GM18907 (cell line): ENCODE results near the gene EPB41L1.

ENCODE experiments used
- ATAC-seq: cut with Tn5 transposase; IDR thresholded peaks from one replicate; pipeline ENCODE4 v1.9.1; 2021; ENCODE audit warnings: mild to moderate bottlenecking, moderate library complexity; ENCODE audit not compliant: unreplicated experiment

Gene EPB41L1

DNA sequence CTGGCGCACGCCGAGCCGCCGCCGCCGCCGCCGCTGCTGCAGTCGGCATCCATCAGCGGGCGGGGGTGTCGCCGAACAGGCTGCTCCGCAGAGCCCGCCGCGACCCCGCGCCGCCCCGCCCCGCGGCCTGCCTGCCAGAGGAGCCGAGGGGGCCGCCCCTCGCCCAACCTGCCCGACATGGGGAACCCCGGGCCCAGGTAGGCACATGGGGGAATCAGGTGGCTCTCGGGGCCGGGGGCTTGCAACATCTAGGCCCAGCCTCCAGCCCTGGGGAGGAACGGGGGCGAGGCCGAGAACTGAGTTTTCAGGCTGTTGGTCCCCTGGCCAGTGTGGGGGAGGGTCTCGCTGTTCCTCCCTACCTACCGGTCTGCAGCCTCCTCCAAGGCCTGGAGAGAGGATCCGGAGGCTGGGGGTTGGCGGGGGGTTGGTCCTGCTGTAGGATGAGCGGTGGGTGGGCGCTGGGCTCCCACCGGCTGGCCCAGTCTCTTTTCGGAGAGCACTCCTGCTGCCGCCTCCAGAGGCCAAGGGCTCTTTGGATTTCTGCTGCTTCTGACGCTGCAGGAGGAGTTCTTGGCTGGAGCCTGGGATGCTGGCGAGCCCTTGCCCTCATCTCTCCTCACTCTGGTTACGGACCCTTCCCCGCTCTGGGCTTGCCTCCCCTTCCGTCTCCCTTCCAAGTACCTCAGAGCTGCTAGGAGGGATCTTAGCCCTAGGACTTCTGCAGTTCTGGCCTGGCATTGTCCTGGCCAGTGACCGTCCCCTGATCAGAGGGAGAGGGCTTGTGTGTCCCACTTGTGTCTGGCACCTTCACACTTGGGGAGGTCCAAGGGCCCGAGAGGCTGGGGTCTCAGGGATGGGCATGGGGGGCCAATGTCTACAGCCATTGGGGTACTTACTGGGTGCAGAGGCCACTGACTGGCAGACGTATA lies at the start of gene EPB41L1:
EPB41L1 (plus strand) TSS at position 41 of the 929 bp plus-strand sequence. CDS start 19,038 bp downstream, outside the sequence.
- ATAC-seq = no peak

DNA sequence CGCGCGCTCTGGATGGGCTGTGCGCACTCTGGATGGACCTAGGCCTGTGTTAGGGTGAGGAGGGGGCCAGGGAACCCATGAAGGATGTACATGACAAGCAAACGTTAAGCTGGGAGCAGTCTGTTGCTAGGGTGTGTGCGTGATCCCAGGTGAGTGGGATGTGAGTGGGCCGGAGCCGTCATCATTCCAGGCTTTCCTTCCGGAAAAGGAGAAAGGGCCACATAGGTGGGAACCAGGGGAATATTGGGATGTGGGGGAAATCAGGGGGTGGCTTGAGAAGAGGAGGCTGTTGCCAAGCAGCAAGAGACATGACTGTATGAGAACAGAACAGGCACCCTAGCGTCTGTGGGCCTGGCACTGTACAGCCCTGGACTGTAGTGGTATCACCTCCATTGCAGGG lies 49.7 kb upstream of the EPB41L1 start:
- ATAC-seq = no peak

DNA sequence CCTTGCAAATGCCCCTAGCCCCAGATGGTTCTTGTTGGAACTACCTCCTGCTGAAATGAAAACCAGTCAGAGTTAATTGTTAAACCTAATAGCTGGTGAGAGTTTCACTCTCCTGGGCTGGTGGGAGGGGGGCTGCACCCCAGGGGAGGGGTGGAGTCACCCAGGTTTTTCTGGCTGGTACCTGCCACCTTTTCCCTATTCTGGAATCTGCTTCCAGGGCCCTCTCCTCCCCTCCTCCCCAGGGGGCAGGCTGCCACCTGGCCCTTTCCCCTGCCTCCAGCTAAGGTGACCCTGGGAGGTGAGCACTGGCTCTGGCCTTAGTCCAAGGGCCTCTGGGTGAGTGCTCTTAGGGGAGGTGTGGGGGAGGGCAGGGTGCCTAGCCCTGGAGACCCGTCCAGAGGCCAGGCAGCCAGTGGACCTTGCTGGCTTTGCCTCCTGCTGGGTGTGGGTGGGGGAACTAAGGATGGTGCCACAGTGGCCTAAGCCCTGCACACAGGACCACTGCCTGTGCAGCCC lies 48.8 kb upstream of the EPB41L1 start:
- no peak for ATAC-seq

DNA sequence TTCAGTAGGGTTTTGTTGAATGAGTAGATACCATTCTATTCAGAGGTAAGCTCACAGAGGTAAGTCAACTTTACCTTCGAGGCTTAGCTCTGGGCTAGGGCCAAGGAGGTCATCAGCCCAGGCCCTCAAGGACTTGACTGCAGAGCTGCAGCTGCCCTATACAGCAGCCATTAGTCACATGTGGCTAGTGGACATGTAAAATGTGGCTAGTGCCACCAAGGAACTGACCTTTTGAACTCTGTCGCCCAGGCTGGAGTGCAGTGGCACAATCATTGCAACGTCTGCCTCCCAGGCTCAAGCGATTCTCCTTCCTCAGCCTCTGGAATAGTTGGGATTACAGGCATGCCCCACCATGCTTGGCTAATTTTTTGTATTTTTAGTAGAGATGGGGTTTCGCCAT lies 47.9 kb upstream of the EPB41L1 start:
- ATAC-seq = no peak

DNA sequence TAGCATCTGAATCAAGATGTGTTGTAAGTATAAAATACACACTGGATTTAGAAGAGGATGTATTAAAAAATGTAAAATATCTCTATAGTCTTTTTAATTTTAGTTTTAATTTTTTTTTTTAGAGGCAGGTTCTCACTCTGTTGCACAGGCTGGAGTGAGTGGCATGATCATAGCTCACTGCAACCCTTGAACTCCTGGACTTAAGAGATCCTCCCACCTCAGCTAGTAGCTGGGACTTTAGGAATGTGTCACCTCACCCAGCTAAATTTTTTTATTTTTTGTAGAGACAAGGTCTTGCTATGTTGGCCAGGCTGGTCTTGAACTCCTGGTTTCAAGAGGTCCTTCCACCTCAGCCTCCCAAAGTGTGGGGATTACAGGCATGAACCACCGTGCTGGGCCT lies 46.7 kb upstream of the EPB41L1 start:
- no peak for ATAC-seq

DNA sequence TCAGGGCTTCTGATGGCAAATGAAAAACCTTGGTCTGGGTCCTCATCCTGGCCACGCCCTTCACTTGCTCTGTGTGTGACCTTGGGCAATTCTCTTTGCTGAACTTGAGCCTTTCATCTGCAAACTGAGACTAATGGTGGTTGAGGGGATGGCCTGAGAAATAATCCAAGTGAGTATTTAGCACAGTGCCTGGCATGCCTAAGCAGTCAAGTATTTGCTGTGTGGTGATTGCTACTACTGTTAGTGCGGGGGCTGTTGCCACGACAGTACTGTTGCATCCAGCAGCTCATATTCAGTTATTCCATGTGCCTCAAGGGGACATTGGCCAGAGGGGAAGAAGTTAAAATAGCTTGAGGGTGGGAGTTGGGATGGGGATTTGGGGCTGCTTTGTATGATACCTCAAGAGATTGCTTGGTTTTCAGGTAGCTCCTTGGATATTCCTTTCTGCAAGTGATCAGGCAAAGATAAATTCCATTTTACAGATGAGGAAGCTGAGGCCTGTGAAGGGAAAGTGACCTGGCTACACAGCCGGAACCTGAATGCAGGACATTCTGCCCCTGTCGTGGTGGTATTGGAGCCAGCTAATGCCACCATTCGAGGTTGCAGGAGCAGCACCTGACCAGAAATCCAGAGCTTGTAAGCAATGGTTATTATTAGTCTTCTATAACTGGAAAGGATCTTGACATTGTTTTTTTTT lies 45.1 kb upstream of the EPB41L1 start:
- no peak for ATAC-seq

DNA sequence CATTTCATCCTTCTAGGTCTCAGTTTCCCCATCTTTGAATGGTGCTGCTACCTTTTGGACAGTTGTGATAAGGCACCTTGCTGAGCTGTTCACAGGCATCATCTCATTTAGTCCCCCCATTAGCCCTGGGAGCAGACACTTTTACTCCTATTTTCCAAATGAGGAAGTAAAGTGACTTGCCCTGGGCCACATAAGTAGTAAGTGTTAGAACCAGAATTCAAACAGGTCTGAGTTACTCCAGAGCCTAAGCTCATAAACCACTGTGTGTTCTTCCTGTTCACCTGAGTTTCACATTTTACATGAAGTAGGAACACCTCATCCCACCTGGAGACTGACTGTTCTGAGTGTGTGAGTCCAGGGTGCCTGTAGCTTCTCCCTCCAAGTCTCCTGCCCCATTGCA lies 43.5 kb upstream of the EPB41L1 start:
- no peak for ATAC-seq

DNA sequence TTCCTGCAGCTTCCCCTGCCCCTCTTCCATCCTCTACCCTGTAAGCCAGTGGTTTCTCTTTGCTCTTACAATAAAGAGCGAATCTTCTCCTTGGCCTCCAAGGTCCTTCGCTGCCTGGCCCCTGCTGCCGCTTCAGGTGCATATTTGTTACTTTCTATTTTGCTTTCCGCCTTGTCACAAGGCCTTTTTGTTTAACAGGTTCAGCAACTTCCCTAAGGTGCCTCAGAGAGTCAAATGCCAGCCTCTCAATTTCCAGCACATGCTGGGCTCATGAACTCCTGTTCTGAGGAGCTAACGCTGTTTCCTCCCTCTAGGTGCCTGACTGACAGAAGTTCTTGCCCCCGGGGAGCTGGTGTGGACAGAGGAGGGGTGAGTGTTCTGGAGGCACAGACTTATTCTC lies 42.4 kb upstream of the EPB41L1 start:
- ATAC-seq = no peak

DNA sequence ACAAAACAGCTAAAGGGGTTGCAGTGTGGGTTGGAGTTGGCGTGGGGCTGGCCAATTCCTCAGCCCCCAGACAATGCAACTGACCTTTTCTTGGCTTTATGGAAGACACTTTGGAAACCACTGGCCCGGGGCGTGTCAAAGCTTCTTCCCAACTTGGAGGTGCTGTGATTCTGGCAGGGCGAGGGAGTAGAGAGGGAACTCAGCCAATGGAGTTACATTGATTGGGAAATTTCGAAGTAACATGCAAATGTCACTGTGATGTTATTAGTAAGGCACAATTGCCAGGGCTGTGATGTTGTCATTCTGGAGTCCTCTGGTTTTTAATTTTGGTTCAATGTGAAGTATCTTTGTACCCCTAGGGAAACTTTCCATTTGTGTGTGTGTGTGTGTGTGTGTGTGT lies 41.5 kb upstream of the EPB41L1 start:
- ATAC-seq = no peak

DNA sequence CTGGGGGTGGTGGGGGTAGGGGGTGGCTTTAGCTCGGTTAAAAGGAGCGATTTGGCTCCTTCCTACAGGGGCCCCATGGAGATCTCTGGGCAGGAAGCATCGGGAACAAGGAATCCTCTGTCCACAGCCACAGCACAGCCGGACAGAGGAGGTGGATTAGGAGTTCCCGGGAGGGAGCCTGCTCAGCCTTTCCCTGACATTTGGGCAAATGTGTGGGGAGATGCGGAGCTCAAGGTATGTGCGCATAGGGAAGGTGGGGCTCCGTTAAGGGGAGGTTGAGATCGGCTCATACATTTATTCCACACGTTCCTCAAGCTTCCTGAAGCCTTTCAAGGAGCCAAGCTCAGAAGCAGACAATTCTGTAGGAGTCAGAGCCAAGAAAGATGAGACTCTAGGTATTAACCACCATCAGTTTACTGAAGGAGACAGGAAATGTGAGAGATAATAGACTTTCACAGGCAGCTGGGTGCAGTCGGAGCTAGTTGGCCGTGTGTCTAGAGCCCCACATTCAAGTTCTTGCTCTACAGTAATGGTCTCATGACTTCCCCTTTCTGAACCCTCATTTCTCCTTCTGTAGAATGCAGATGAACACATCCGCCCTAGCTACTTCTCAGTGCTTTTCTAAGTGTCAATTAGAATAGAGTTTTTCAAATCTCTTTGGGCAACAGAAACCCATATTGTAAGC lies 40.8 kb upstream of the EPB41L1 start:
- no peak for ATAC-seq

DNA sequence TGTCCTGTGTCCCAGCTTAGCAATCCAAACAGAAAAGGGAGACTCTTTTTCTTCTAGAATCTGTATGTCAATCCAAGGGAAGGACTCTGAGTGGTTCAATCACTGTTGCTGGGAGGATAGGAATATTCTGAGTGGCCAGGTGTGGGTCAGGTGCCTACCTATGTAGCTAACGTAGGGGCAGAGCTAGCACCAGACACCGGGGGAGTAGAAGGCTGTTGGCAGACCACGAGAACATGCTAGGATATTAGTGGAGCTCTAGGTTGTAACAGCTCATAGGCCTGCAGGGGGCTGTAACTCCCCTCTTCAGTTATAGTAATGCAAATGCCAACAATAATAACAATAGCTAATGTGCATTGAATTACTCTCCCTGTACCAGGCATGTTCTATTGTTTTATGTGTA lies 39.8 kb upstream of the EPB41L1 start:
- no peak for ATAC-seq

DNA sequence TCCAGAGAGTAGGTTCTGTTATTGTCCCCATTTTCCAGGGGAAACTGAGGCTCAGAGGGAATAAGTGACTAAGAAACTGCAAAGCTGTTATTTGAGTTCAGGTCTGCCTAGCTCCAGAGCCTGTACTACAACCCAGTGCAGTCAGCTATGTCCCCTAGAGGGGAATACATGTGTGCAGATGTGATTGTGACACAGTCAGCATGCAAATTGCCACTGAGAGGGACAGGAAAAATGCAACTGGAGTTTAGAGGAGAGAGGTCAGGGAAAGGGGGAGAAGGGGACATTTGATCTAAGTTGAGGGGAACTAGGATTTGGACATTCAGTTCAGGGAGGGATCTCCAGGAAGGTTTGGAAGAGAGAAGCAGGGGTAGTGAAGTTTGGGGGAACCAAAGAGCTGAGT lies 38.6 kb upstream of the EPB41L1 start:
- no peak for ATAC-seq

DNA sequence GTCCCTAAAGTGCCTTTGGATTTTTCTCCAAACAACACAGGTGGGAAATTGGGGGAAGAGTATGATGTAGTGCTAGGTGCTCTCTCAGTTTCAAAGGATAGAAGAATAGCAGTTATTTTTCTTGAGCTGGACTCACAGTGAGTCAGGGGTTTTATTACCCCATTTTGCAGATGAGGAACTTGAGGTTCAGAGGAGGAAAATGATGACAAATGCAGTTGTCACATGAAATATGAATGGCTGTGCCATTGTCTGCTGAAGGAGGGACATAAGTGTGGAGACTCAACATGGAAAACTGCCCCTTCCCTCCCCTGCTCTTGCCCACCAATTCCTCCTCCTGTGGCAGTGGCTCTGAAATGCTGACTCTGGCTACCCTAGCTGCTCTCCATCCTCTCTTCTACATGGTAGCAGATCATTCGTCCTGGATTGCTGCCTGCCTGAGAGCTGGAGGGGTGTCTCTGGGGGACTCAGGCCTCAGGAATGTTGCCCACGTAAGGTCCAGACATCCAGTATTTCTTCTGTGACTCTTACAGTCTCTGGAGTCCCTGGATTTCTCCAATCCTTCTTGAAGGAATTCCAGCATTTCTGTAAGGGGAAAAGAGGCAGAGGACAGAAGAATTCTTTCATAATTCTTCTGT lies 37.6 kb upstream of the EPB41L1 start:
- ATAC-seq = no peak

DNA sequence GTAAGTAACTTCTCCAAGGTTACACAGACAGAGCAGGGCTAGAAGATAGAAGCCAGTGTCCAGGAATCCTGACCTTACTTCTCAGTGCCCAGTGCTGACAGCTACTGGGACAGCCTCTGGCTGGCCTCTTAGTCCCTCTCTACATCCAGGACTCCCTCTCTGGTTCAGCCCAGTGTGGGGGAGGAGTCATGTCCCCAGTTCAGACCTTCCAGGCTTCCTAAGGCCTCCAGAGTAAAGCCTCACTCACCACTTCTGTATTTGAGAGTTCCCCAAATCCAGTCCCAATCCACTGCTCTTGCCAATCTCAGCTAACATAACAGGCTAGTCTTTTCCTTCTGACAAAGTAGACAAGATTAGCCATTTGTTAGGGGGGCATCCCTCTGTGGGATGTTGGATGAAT lies 36.9 kb upstream of the EPB41L1 start:
- ATAC-seq = no peak

DNA sequence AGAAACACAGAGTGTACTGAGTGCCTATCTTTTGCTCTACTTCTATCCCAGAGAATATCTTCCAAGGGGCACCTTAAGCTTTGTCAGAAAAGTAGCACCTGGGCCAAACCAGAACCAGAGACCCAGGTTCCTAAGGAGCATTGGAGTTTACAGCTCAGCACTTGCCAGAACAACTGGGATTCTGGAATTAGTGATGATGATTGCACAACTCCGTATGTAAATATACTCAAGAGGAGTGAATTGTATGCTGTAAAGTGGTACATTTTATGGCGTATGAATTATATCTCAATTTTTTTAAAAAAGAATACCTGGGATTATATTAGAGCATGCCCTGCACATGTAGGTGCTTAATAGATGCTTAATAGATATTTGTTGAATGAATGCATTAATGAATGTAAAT lies 36.2 kb upstream of the EPB41L1 start:
- no peak for ATAC-seq

DNA sequence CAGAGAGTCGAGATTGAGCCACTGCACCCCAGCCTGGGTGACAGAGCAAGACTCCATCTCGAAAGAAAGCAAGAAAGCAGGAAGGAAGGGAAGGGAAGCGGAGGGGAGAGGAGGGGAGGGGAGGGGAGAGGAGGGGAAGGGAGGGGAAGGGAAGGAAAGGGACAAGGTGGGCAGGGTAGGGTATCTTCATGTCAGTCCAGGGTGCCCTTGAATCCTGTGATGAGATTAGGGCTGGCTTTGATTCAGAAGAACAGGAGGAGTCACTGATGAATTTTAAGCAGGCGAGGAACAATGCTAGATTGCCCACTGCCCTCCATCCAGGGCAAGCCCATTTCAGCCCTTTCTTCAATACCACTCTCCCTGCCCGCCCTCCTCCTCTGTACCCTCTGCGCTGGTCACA lies 35.0 kb upstream of the EPB41L1 start:
- ATAC-seq = no peak

DNA sequence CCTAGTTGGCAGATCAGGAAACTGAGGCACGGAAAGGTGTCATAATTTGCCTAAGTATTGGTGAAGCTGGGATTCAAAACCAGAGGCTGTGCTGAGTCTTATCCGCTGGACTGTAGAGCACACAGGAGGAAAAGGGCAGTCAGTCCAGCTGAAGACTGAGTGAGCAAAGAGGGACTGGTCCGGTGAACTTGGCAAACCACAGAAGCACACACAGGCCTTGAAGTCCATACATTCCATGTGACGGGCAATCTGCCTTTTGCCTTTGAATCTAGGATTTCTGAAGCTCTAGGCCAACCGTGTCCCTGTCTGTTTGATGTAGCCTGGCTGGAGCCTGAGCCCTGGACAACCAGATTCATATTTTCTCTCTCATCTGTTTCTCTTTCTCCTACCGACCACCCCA lies 34.3 kb upstream of the EPB41L1 start:
- no peak for ATAC-seq

DNA sequence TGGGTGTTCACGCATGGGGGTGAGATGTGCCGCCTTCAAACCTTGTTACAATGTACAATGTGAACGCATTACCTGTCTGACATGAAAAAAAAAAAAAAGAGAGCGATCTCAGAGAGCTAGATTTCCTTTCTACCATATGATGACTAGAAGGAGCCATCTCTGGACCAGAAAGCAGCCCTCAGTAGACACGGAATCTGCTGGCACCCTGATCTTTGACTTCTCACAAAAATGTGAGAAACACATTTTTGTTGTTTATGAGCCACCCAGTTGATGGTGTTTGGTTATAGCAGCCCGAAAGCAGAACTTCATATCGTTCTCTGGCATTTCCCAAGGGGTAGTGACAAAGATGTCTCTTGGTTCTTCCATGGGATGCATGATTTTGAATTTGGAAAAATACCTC lies 33.5 kb upstream of the EPB41L1 start:
- ATAC-seq = no peak

DNA sequence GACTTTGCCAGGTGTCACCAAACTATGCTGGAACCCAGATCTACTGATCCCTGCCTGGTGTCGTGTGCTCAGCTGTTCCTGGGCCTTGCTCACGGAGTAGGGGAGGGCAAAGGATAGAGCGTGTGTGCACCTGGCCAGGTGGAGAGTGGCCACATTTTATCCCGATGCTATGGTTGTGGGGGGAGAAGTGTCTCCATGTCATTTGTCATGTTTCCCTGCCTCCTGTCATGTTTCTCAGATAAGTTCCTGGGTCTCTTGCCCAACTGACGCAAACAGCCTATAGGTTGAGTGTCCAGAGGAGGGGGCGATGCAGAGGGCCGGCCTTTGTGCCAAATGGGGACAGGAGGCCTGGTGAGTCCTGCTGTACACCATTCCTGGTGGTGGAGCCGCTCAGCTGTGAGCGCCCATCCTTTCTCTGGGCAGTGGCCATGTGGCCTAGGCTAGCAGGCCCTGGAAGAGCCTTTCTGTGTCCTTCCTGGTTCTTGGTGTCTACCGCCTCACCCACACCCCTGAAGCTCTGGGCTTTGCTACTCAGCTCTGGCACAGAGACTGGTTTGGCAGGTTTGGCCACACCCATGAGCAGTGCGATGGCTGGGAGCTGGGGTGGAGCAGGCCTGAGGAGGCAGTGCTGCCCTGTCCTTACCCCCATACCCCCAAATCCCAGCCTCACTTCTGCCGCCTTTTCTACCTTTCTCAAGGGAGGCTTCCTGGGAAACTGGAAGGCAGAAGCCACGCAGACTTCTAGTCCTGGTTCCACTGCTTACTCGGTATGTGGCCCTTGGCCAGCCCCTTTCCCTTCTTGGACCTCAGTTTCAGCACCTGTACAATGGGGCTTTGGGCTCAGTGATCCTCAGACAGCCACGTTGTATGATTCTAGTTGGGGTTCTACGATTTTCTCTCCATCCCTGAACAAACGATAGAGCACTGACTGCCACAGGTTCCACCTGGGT lies 32.3 kb upstream of the EPB41L1 start:
- ATAC-seq = no peak

DNA sequence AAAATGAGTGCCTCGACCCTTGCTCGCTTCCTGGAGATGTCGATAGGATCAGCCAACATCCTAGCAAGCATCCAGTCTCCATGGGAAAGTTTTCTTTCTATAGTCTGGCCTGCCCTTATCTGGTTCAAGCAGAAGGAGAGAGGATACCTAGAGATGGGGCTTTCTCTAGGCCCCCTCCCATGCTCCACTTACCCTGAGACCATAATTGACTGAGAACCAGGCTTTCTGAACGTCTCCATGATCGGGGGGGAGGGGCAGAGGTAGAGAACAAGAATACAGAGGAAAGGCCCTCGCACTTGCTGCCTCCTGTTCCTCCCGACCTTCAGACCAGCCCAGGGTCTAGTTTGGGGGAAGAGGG lies 31.6 kb upstream of the EPB41L1 start:
- ATAC-seq = no peak
